Renal pelvis (tissue), 4 donors: Measurements from ENCODE around the gene BOD1. TPM values are rescaled to one million over a fixed set of nuclear protein-coding genes. Genes with fewer than 3 reads are reported as not detected.
A peak's percentile ranks its signal among the peaks of the same experiment; 100 is the strongest.

ENCODE experiments used
- DNase-seq: peaks from one replicate; pipeline ENCODE4 v3.0.0-alpha.2; 2013
- polyA plus RNA-seq, 3 donors: library from polyadenylated mRNA; unstranded; fragments of 120-200 nt; gene quantifications; one replicate each; pipeline ENCODE4 v1.2.1, GENCODE V29; 2013; ENCODE audit not compliant: insufficient read length in 3 of 3

Gene BOD1
- polyA plus RNA-seq, 3 donors: 115 to 126 (median 119) TPM

- DNase-seq: peak; percentile 35
These were observed 34.0 kb downstream of the BOD1 start for GRCh38 chr5:173582216-173583111.

GRCh38 chr5:173581408-173582215, 34.8 kb downstream of the BOD1 start:
- peak; percentile 26 for DNase-seq

GRCh38 chr5:173578947-173579615, 37.4 kb downstream of the BOD1 start:
- no peak for DNase-seq

GRCh38 chr5:173577817-173578216, 38.6 kb downstream of the BOD1 start:
- no peak for DNase-seq

GRCh38 chr5:173577166-173577565, 39.3 kb downstream of the BOD1 start:
- no peak for DNase-seq

- no peak for DNase-seq
These were observed 40.5 kb downstream of the BOD1 start for GRCh38 chr5:173575985-173576384.

GRCh38 chr5:173574983-173575382, 41.5 kb downstream of the BOD1 start:
- DNase-seq: no peak

- DNase-seq: peak; percentile 47
These were observed 43.1 kb downstream of the BOD1 start for GRCh38 chr5:173573126-173573960.

- DNase-seq: no peak
These were observed 43.9 kb downstream of the BOD1 start for GRCh38 chr5:173572431-173573125.

GRCh38 chr5:173570321-173571090, 45.9 kb downstream of the BOD1 start:
- no peak for DNase-seq

- no peak for DNase-seq
These were observed 47.7 kb downstream of the BOD1 start for GRCh38 chr5:173568703-173569102.

- DNase-seq: no peak
These were observed 48.3 kb downstream of the BOD1 start for GRCh38 chr5:173568128-173568527.

GRCh38 chr5:173567548-173567947, 48.9 kb downstream of the BOD1 start:
- DNase-seq: no peak

GRCh38 chr5:173565491-173566072, 50.9 kb downstream of the BOD1 start:
- DNase-seq: no peak

- no peak for DNase-seq
These were observed 52.3 kb downstream of the BOD1 start for GRCh38 chr5:173564106-173564505.

- DNase-seq: no peak
These were observed 53.2 kb downstream of the BOD1 start for GRCh38 chr5:173563246-173563645.

- DNase-seq: no peak
These were observed 54.0 kb downstream of the BOD1 start for GRCh38 chr5:173562451-173562850.
